SK-N-SH (cell line): ENCODE results near the gene LMOD2. TPM values are rescaled to one million over a fixed set of nuclear protein-coding genes. Genes with fewer than 3 reads are reported as not detected.

Experiments used
- CTCF ChIA-PET: fragments of 300-600, 350-600 bp; formaldehyde crosslinking; extraction: SDS; loops from one replicate; lab custom pipeline; 2021; lab: Yijun Ruan, JAX
- POLR2A ChIA-PET: fragments of 350-600 bp; sonication (Branson Sonifier 250); formaldehyde crosslinking; extraction: SDS; loops from one replicate; lab custom pipeline; 2020; ENCODE audit warnings: antibody characterized with exemption, inconsistent platforms; lab: Yijun Ruan, JAX
- DNase-seq: peaks from one replicate; pipeline ENCODE4 v3.0.0; 2012
- H2AFZ ChIP-seq: fragments of 200-600 bp; sonication (generic); 2 replicates; pipeline ENCODE4 v1.8.1; 2016; ENCODE audit warnings: antibody characterized with exemption, mild to moderate bottlenecking, low read depth
- H3F3A ChIP-seq: fragments of 200-600 bp; sonication (generic); replicated peaks from 2 replicates; pipeline ENCODE3; 2016; ENCODE audit warnings: antibody characterized with exemption, mild to moderate bottlenecking; ENCODE audit not compliant: insufficient read depth
- H3K27ac ChIP-seq, 2 experiments: fragments of 200-500 bp in 1 of 2; fragments of 200-600 bp in 1 of 2; sonication (Bioruptor generic) in 1 of 2; sonication (generic), shearing (Covaris generic) in 1 of 2; 2 replicates each; pipeline versions ENCODE4 v1.5.1 to v1.6.1; 2014 to 2016; ENCODE audit warnings: low read depth in 2 of 2, inconsistent platforms in 1 of 2, low read length in 1 of 2, mild to moderate bottlenecking in 1 of 2, mixed read lengths in 1 of 2
- H3K27me3 ChIP-seq: fragments of 200-600 bp; sonication (generic), shearing (Covaris generic); 2 replicates; pipeline ENCODE4 v1.6.1; 2016; ENCODE audit warnings: mixed run types; ENCODE audit not compliant: insufficient read depth
- H3K36me3 ChIP-seq, 2 experiments: fragments of 200-500 bp in 1 of 2; fragments of 200-600 bp in 1 of 2; sonication (Bioruptor generic) in 1 of 2; sonication (generic) in 1 of 2; replicated peaks in 1 of 2; 2 replicates each; pipeline versions ENCODE3 to v1.5.1; 2014 to 2016; ENCODE audit warnings: low read length in 1 of 2, mild to moderate bottlenecking in 1 of 2; ENCODE audit not compliant: insufficient read depth in 2 of 2, control insufficient read depth in 1 of 2
- H3K4me1 ChIP-seq, 2 experiments: fragments of 200-500 bp in 1 of 2; fragments of 200-600 bp in 1 of 2; sonication (Bioruptor generic) in 1 of 2; sonication (generic), shearing (Covaris generic) in 1 of 2; 2 replicates each; pipeline versions ENCODE4 v1.5.1 to v1.6.1; 2014 to 2016; ENCODE audit warnings: low read depth in 1 of 2, low read length in 1 of 2, mixed run types in 1 of 2; ENCODE audit not compliant: insufficient read depth in 2 of 2, control insufficient read depth in 1 of 2
- H3K4me2 ChIP-seq: fragments of 200-600 bp; sonication (generic), shearing (Covaris generic); 2 replicates; pipeline ENCODE4 v1.6.1; 2017; ENCODE audit warnings: mixed run types
- H3K4me3 ChIP-seq, 2 experiments: fragments of 200-500 bp in 1 of 2; fragments of 200-600 bp in 1 of 2; sonication (Bioruptor generic) in 1 of 2; sonication (generic), shearing (Covaris generic) in 1 of 2; 2 replicates each; pipeline versions ENCODE4 v1.5.1 to v1.8.1; 2014 to 2016; ENCODE audit warnings: low read depth in 2 of 2, inconsistent platforms in 1 of 2, low read length in 1 of 2, mild to moderate bottlenecking in 1 of 2, mixed read lengths in 1 of 2, moderate library complexity in 1 of 2
- H3K79me2 ChIP-seq: fragments of 200-600 bp; sonication (generic); 2 replicates; pipeline ENCODE4 v1.8.1; 2017; ENCODE audit warnings: mild to moderate bottlenecking; ENCODE audit not compliant: insufficient read depth
- H3K9ac ChIP-seq: fragments of 200-600 bp; sonication (generic); 2 replicates; pipeline ENCODE4 v1.6.1; 2017; ENCODE audit warnings: mixed run types
- H3K9me2 ChIP-seq: fragments of 200-600 bp; sonication (generic); 2 replicates; pipeline ENCODE4 v1.6.1; 2017; ENCODE audit warnings: mixed run types
- H3K9me3 ChIP-seq: fragments of 200-600 bp; sonication (generic); 2 replicates; pipeline ENCODE4 v1.6.1; 2017; ENCODE audit warnings: mixed run types, mild to moderate bottlenecking, moderate library complexity
- H4K20me1 ChIP-seq: fragments of 200-600 bp; sonication (generic); 2 replicates; pipeline ENCODE4 v1.6.1; 2017; ENCODE audit warnings: mild to moderate bottlenecking, mixed run types; ENCODE audit not compliant: insufficient read depth
- CHD2 ChIP-seq: fragments of 150-350 bp; IDR thresholded peaks from 2 replicates; pipeline ENCODE4 v1.6.1; 2018; ENCODE audit warnings: low read length; ENCODE audit not compliant: partially characterized antibody
- EZH2phosphoT487 ChIP-seq: fragments of 200-600 bp; sonication (generic); IDR thresholded peaks from 2 replicates; pipeline ENCODE4 v1.6.1; 2017; ENCODE audit warnings: low read depth, mixed run types, mild to moderate bottlenecking, antibody characterized with exemption, moderate library complexity, borderline replicate concordance
- FOSL2 ChIP-seq: IDR thresholded peaks from 2 replicates; pipeline ENCODE4 v1.4.0; 2012; ENCODE audit warnings: low read depth, mild to moderate bottlenecking, moderate library complexity, borderline replicate concordance
- FOXJ3 ChIP-seq: sonication (generic); formaldehyde crosslinking; IDR thresholded peaks from 2 replicates; pipeline ENCODE4 v1.5.1; 2020; ENCODE audit warnings: mild to moderate bottlenecking, missing genetic modification reagents
- FOXM1 ChIP-seq: IDR thresholded peaks from 2 replicates; pipeline ENCODE4 v1.4.0; 2012; ENCODE audit warnings: low read depth, mild to moderate bottlenecking
- GABPA ChIP-seq: IDR thresholded peaks from 2 replicates; pipeline ENCODE4 v1.4.0; 2012; ENCODE audit warnings: low read depth, mild to moderate bottlenecking
- NRF1 ChIP-seq: IDR thresholded peaks from 2 replicates; pipeline ENCODE4 v1.6.1; 2012; ENCODE audit warnings: low read depth, mild to moderate bottlenecking, low read length
- POLR2AphosphoS5 ChIP-seq: IDR thresholded peaks from 2 replicates; pipeline ENCODE4 v1.6.1; 2012; ENCODE audit warnings: low read depth, low read length
- RAD21 ChIP-seq: IDR thresholded peaks from 2 replicates; pipeline ENCODE4 v1.6.1; 2012; ENCODE audit warnings: mild to moderate bottlenecking, low read length
- RCOR1 ChIP-seq: fragments of 150-350 bp; IDR thresholded peaks from 2 replicates; pipeline ENCODE4 v1.6.1; 2017; ENCODE audit warnings: antibody characterized with exemption, low read length
- RFX5 ChIP-seq: IDR thresholded peaks from 2 replicates; pipeline ENCODE4 v1.6.1; 2012; ENCODE audit warnings: mild to moderate bottlenecking, improper control_type of control experiment, low read length
- WGBS: methylation state at CpG from one replicate; pipeline ENCODE4 v1.1.6; 2017; ENCODE audit warnings: low lambda C conversion rate; 5-methylcytosine and 5-hydroxymethylcytosine counted together
- polyA plus RNA-seq, 3 experiments: library from polyadenylated mRNA; depleted of rRNA; stranded (reverse); fragments of >200 nt; gene quantifications; 2 replicates each; pipeline ENCODE4 v1.2.3, GENCODE V29; 2012
- TF ChIP-seq, protein P1 (sequence below): fragments of 150-350 bp; IDR thresholded peaks from 2 replicates; pipeline ENCODE4 v1.6.1; 2017; ENCODE audit warnings: antibody characterized with exemption, low read length, low read depth, borderline replicate concordance
- TF ChIP-seq, protein P2 (sequence below): fragments of 150-350 bp; IDR thresholded peaks from 2 replicates; pipeline ENCODE4 v1.6.1; 2016; ENCODE audit warnings: mild to moderate bottlenecking, low read depth, low read length
- TF ChIP-seq, protein P3 (sequence below): fragments of 200-600 bp; sonication (generic); IDR thresholded peaks from 2 replicates; pipeline ENCODE4 v1.6.1; 2017; ENCODE audit warnings: antibody characterized with exemption, mild to moderate bottlenecking, moderate library complexity

The LMOD2 gene
- polyA plus RNA-seq, 1 of the 3 experiments (the other 2 are of a cell fraction), result not detected

DNA sequence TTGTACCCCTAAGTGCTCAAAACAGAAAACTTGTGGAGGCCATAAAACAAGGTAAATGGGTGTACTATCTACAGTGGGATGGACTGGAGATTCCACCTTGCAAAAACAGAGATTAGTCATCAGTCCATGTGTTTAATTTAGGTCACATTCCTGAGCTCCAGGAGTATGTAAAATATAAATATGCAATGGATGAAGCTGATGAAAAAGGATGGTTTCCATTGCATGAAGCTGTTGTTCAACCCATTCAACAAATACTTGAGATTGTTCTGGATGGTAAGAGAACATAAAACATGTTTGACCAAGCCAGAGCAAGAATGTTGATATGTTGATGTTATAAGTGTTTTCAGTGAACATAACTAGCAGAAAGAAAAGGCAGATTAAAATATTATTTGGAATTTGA is 39.4 kb upstream of the LMOD2 start (continued):
- no peak for TF ChIP-seq RFX5
- no peak for TF ChIP-seq RCOR1
- TF ChIP-seq CHD2, result no peak
- TF ChIP-seq FOSL2, result no peak
- no peak for TF ChIP-seq RAD21
- TF ChIP-seq FOXM1, result no peak
- TF ChIP-seq, protein P1, sequence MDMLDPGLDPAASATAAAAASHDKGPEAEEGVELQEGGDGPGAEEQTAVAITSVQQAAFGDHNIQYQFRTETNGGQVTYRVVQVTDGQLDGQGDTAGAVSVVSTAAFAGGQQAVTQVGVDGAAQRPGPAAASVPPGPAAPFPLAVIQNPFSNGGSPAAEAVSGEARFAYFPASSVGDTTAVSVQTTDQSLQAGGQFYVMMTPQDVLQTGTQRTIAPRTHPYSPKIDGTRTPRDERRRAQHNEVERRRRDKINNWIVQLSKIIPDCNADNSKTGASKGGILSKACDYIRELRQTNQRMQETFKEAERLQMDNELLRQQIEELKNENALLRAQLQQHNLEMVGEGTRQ, result no peak

DNA sequence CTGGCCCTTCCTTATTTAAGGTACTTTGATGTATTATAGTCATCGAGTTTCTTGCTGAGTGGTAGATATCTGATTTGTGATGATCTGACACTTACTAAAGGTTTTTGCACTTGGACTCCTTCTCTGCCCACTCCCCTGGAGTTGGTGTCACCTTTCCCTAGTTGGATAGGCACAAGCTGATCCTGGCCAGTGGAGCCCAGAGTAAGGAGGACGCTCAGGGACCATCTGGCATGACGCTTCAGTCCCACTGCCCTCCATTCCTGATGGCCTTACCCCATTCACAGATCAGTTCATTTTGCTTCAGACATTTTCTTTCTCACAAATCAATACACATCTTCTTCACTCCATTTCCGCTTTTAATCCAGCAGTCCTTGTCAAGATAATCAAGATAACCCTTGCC is 34.0 kb upstream of the LMOD2 start:
- H3F3A ChIP-seq, result no peaks in the 10 kb centered on the region
- WGBS, result 62% methylated on average over 4 of the region's 4 CpGs
- H3K4me2 ChIP-seq, result no peak overlapping the region
- peaks cover 0 to 3% of the 10 kb centered on the region in 2 experiments; a peak in 2 of 4 replicates for H3K4me1 ChIP-seq
- CTCF ChIA-PET, result interaction anchor here (3.3 kb wide), 1 partner anchor 14 kb away, joined by 20 read pairs; no protein-coding TSS in a partner anchor
- POLR2A ChIA-PET, result no interaction called here
- no peak overlapping the region for H2AFZ ChIP-seq
- no peaks in the 10 kb centered on the region for H3K9me3 ChIP-seq
- no peak overlapping the region for H3K9ac ChIP-seq
- no peak overlapping the region for H3K27ac ChIP-seq
- no peaks in the 10 kb centered on the region for H3K36me3 ChIP-seq
- no peaks in the 10 kb centered on the region for H4K20me1 ChIP-seq
- TF ChIP-seq FOXJ3 (CRISPR knock-in tag), result no peak
- TF ChIP-seq, protein P2, sequence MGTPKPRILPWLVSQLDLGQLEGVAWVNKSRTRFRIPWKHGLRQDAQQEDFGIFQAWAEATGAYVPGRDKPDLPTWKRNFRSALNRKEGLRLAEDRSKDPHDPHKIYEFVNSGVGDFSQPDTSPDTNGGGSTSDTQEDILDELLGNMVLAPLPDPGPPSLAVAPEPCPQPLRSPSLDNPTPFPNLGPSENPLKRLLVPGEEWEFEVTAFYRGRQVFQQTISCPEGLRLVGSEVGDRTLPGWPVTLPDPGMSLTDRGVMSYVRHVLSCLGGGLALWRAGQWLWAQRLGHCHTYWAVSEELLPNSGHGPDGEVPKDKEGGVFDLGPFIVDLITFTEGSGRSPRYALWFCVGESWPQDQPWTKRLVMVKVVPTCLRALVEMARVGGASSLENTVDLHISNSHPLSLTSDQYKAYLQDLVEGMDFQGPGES, result no peak
- no peak for TF ChIP-seq POLR2AphosphoS5
- TF ChIP-seq RAD21, result no peak
- TF ChIP-seq, protein P3, sequence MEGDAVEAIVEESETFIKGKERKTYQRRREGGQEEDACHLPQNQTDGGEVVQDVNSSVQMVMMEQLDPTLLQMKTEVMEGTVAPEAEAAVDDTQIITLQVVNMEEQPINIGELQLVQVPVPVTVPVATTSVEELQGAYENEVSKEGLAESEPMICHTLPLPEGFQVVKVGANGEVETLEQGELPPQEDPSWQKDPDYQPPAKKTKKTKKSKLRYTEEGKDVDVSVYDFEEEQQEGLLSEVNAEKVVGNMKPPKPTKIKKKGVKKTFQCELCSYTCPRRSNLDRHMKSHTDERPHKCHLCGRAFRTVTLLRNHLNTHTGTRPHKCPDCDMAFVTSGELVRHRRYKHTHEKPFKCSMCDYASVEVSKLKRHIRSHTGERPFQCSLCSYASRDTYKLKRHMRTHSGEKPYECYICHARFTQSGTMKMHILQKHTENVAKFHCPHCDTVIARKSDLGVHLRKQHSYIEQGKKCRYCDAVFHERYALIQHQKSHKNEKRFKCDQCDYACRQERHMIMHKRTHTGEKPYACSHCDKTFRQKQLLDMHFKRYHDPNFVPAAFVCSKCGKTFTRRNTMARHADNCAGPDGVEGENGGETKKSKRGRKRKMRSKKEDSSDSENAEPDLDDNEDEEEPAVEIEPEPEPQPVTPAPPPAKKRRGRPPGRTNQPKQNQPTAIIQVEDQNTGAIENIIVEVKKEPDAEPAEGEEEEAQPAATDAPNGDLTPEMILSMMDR, result no peak
- no peak for TF ChIP-seq NRF1
- no peak for TF ChIP-seq RCOR1
- no peak for TF ChIP-seq EZH2phosphoT487
- TF ChIP-seq GABPA, result no peak
- no peak for DNase-seq
- no peaks in the 10 kb centered on the region for H3K9me2 ChIP-seq
- H3K4me3 ChIP-seq, result no peak overlapping the region
- no peaks in the 10 kb centered on the region for H3K79me2 ChIP-seq
- no peaks in the 10 kb centered on the region for H3K27me3 ChIP-seq
